T-helper 22 cell (primary cell): ENCODE results near the gene MYOD1.

Source experiments
- DNase-seq: peaks from one replicate; pipeline ENCODE4 v3.0.0-alpha.2; 2020; ENCODE audit warnings: low read depth

The MYOD1 gene

DNA sequence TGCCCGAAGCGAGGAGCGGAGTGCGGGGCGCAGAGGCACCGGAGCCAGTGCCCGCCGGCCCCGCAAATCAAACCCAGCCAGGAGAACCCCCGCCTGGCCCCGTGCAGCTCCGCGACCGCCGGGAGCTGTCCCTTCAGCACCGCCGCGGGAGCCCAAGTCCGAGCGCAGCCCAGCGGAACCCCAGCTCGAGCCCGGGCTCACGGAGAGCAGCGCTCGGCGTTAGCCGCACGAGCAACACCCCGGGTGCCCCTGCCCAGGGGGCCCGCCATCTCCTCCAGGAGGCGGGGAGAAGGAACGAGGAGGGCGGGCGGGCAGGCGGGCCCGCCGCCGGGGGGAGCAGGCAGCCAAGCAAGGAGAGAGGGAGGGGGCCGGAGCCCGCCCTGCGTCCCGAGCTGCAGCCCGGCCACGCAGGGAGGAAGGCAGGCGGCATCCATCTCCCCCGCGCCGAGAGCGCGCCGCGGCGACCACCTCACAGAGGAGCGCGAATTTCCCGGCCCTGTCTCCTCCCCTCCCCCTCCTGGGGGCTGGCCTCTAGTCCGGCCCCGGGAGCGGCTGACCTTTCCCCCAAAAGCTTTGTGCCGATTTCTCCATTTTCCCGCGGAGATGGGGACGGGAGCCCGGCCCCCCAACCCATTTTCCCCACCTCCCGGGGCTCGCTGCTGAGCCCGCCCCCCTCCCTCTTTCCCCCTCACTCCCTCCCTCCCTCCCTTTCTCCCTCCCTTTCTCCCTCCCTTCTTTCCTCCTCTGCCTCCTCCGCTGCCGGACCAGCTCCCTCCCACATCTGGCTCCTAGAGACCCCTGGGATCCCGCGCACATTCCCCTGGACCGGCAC, 15.8 kb downstream of the MYOD1 start:
- no peak for DNase-seq

DNA sequence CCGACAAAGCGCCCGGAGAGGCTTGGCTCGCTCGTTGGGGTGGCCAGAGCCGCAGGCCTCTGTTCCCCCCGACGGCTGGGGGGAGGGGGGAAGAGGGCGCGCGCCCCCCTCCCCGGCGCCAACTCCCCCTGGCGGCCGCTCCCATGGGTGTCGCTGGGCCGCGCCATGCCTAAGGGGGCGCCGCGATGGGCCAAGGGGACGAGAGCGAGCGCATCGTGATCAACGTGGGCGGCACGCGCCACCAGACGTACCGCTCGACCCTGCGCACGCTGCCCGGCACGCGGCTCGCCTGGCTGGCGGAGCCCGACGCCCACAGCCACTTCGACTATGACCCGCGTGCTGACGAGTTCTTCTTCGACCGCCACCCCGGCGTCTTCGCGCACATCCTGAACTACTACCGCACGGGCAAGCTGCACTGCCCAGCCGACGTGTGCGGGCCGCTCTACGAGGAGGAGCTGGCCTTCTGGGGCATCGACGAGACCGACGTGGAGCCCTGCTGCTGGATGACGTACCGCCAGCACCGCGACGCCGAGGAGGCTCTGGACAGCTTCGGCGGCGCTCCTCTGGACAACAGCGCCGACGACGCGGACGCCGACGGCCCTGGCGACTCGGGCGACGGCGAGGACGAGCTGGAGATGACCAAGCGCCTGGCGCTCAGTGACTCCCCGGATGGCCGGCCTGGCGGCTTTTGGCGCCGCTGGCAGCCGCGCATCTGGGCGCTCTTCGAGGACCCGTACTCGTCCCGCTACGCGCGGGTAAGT, 16.6 kb downstream of the MYOD1 start:
- DNase-seq, result no peak

DNA sequence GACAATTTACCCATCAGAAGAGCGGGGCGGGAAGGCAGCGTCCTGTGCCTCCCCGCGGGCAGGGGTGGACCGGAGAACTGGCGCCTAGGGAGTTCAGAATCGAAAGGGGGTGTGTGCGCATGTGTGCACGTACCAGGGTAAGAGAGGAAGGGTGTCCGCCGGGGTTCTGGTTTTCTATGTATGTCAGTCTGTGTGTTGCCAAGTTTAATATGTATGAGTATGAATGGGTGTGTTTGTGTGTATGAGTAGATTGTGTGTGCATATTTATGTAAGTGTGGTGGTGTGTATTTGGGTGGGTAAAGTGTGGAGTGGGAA, 17.2 kb downstream of the MYOD1 start:
- no peak for DNase-seq

DNA sequence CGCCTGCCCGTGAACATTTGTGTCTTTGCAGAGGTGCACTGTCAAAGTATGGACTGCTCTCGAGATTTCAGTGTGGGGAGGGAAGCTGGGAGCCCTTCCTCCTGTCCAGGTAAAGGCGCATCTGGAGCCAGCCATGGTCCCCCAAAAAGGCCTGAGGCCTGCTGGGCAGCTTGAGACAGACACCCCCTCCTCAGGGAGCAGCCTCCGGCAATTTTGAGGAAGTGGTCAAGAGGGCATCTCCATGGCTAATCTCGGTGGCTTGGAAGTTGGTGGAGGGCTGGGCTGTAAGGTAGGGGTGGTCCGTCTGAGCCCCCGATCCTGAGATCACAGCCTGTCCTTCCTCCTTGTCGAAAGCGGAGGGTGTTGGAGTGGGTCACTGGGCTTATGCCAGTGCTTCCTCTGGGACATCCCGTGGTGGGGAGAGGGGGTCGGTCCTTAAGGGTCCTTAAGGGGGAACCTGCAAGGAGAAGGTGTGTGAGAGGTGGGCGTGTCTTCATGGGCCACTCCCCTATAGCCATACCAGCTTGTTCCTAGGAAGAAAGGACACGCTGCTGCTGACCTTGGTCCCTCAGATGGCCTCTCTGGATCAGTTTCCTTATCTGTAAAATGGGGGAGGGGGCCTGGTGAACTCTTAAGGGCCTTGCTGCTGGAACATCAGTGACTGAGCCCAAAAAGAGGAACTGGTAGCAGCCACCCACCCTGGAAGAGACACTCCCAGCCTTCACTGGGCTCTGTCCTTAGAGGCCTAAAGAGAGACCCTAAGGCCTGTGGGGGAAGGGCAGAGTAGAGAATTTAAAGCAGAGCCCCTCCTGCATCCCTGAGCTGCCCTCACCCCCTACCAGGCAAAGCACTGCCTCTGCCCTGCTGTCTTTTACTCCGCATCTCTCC, 17.8 kb downstream of the MYOD1 start:
- no peak for DNase-seq

DNA sequence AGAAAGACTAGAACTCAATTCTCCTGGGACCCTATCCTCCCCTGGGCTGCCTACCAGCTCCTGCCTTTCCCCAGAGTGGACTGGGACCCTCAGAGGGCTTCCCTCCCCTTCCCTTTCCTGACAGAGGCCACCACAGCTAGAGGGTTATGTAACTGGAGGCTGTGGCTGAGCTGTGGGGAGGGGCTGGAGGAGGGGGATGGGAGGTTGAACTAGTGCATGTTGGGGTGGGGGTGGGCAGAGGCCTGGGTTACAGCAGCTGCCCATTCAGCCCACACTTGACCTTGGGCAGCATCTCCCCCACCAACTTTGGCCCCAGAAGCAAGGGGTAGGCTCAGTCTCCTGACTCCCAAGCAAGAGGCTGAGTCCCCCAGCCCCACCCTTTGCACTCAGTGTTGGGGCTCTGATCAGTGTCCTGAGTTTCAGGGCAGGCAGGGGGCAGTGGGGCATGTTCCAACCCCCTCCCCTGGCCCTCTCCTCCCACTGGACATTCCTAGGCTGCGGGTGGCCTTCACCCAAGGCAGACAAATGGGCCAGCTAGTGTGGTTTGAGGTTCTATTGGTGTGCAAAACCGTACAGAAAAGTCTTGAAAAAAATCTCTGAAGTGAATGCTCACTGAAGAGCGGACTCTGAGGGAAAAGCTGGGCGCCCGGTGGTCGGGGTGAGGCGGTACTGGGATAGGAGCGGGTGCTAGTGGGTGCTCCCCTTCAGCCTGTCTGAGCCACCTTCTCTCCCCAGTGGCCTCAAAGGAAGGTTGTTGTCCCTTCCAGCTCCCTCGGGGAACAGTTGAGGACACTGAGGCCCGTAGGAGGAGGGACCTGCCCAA, 19.0 kb downstream of the MYOD1 start:
- no peak for DNase-seq

DNA sequence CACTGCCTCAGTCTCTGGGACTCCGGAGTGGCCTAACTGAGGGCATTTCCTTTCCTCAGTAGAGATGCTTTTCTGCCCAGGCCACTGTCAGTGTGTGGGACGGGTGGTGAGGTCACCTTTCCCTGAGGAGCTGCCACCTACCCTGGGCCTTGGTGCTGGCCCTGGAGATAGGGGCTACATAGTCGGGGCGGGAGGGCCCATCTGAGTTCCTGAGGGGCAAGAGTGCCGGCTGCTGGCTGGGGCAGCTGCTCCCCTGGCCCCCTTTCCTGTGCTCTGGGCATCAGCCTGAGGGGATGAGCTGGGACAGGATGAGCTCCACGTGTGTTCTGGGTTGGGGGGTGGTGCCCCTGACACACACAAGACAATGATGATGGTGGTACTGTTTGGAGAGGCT, 20.6 kb downstream of the MYOD1 start:
- DNase-seq, result no peak

DNA sequence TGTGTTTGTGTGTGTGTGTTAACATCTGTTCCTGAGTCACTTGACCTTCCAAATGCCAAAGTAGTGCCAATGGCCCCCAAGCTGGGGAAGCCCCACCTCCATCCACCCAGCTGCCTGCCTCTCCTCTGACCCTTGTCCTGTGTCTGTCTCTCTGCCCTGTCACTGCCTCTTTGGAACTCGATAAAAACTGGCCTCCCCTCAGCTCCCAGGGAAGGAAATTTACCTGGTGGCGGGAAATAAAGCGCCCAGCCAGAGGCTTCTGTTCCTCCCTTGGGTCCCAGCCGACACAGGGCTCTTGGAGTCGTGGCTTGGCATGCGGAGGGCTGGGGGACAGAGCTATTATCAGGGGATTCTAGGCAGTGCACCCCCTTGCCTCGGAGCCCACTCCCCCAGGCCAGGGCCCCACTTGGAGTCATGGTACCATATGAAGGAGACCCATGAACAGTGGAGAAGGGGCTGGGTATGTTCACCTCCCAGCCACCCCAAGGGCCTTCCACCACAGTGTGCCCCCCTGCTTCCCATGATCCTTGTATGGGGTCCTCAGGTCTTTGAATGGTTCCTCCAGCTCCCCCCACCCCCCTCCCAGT, 21.4 kb downstream of the MYOD1 start:
- no peak for DNase-seq

DNA sequence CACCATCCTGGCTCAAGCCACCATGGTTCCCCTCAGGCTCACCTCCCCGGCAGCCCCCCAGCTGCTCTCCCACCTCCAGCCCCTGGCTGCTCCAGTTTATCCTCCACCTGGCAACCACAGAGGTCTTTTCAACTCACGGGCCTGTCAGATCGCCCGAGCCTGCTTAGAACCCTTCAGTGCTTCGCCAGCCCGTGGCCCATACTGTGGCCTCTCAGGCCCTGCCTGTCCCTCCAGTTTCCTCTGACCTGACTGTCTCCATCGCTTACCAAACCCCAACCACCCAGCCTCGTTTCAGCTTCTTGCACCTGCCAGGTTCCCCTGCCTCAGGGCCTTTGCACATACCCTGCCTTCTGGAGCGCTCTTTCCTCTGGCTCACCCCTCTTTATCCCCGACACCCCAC, 22.1 kb downstream of the MYOD1 start:
- DNase-seq, result no peak

DNA sequence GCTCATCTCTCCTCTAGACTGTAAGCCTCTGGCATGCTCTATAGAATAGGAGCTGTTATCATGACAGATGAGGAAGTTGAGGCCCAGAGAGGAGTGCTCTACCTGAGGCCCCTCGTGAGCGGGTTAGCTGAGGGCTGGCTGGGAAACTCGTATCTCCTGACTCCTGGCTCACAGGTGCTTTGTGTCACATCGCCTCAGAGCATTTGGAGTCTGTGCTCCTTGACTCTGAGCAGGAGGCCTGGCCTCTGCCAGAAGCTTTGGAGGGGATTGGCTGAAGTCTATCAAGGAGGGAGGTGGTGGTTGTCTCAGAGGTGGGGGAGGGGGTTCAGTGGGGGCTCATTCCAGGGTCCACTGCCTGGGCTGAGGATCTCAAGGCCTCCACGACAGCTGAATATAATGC, 22.6 kb downstream of the MYOD1 start:
- no peak for DNase-seq

DNA sequence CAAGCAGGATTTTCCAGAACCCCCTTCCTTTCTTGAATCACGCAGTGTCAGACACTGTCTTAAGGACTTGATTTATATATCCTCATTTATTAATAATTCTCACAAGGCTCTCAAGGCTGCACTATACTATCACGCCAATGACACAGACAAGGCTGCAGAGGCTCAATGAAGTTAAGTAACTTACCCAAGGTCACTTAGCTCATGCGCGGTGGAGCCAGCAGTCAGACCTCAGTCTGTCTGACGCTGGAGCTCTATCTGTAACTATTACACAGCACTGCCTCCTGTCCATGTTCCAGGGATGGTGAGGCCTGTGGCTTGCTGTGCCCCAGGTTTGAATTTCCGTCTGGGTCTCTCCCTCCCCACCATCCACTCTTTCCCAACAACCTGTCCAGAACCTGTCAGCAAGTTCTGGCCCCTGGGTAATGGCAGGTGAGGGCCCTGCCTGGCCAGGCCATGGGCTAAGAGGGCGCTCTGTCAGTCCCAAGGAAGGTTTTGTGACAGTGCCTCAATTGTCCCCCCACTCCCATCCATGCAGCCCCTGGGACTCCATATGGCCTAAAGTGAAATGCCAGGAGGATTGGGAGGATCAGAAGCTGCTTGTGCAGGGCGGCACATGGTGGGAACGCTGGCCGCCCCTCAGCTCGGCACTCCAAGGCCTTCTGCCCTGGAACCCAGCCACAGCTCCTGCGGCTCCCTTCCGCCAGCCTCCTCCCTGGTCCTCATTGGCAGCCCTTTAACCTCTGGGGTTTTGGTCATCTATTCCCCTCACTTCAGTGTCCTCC, 23.8 kb downstream of the MYOD1 start:
- no peak for DNase-seq

DNA sequence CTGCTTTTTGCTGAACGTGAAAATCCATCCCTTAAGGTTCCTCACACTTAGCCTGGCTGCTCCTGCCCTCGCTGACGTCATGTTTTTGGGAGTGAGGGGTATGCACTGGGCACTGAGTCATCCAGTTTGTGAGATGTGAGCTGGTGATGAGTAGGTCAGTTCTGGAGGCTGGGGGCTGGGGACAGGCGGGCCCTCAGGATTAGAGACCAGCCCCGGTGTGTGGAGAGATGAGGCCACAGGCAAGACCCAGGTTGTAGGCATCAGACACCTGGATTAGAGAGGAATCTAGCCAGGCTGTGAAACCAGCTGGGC, 24.4 kb downstream of the MYOD1 start:
- DNase-seq, result no peak

DNA sequence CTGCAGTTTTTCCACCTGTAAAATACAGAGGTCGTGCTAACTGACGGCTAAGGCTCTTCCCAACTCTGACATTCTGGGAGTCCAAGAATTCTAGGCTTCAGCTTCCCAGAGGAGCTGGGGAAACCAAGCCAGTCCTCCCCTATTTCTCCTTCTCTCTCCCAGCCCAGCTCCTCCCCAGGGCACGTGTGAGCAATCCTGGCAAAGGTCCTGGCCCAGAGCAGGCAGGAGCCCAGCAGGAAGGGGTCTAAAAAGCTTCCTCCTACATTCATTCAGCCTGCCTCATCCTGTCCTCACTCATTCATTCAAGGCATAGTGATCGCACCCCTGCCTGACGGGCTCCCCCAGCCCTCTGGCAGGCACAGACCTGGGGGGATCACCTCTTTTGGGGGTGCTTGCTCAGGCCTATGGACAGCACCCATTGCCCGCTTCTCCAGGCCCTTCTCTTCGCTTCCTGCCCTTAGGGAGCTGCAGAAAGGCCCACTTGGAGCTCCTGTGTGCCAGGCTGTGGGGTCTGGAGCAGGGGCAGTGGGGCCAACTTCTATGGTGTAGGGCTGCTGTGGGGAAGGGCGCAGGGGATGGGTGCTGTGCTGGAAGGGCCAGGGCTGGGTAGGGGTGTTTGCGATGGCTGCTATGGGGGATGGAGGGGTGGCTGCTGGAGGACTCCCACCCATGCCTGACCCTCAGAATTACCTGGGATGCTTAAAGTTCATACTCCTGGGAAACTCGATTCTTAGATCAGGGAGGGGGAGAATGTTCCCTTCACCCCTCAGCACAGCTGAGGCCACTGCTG, 25.0 kb downstream of the MYOD1 start:
- DNase-seq, result no peak

DNA sequence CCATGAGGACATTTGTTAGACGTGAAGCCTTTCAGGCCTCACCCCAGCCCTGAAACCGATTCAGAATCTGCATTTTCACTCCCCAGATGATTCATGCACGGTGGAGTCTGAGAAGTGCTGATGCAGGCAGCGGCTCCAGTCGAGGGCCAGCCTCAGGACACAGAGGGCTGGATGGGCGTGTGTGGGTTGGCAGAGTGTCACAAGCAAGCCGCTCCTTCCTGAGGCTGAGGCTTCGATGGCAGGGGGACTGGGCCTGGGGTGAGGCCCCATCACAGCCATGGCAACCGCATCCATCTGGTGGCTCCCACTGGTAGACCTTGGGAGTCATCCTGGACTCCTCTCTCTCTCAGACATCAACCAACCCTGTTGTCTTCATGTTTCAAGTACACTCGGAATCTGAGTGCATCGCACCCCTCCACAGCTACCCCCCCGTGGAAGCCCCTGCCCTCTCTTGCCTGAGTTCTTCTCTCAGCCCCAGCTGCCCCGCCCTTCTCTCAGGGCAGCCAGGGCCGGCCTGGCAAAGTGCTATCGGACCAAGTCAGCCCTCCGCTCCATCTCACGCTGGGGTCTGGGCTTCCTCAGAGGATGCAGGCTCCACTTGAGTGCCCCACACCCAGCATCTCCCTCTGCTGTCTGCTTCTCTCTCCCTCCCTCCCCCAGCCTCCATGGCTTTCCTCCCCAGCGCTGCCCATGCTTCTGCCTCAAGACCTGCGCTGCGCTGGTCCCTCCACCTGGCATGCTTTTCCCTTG, 25.8 kb downstream of the MYOD1 start:
- no peak for DNase-seq

DNA sequence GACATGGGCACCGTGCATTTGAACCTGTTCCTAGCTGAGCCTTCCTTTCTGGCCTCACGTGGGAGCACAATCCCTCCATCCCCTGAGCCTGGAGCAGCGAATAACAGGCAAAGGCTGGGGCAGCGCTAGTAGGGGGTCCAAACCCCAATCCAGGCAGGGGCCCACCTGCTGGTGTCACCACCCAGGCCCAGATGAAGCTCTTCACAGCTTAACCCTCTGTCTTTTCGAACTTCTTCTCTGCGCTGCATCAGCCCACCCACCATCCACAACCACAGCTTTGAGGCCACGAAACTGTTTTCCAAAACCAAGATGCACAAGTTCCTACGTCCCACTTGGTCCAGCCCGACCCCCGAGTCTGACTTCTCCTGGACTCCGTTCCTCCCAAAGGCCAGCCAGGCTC, 26.7 kb downstream of the MYOD1 start:
- DNase-seq, result no peak

DNA sequence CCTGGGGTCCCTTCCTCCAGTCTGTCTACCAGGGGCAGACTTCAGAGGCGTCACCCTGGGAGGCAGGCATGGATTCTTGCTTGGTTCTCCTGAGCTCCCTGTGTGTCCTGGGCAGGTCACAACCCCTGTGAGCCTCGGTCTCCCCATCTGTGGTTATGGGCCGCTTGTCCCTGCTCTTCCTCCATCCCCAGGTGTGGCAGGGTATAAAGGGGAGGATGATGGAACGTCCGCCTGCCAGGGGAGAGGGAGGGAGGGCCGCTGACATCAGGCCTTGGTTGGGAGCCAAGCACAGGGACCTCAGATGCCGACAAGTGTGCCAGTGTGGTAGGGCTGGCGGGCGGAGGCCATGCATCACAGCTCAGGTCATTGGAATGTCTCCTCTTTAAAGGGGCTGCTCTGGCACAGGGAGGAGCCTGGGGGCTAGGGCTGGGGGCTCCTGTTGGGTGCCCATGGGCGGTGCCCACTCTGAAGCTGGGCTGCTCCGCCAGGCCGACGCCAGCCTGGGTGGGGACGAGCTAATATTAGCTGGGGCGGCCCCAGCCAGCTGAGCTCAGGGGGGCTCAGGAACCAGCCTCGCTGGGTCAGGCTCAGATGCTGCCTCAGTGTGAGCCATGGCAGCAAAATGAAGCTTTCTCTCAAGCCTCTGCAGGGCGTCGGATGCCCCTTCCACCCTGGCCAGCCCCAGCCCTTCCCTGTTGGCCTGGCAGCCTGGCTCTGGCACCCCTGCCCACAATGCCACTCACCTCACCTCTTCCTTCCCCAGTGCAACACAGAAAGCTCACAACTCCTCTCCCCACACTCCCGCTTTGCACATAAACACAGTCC, 28.0 kb downstream of the MYOD1 start:
- no peak for DNase-seq

DNA sequence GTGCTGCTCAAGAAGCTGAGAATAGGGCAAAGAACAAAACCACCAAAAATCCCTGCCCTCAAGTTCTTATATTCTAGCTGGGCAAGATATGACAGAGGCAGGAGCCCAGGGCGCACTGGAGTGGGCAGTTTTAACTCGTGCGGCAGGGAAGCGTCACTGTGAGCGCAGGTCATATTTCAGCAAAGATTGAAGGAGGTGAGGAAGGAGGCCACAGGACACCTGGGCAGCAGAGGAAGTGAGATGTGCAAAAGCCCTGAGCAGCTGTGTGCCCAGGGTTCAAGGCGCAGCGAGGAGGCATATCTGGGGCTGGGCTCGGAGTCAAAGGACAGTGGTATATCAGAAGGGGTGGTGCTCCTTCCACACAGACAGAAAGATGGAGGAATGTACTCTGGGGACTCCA, 28.7 kb downstream of the MYOD1 start:
- no peak for DNase-seq

DNA sequence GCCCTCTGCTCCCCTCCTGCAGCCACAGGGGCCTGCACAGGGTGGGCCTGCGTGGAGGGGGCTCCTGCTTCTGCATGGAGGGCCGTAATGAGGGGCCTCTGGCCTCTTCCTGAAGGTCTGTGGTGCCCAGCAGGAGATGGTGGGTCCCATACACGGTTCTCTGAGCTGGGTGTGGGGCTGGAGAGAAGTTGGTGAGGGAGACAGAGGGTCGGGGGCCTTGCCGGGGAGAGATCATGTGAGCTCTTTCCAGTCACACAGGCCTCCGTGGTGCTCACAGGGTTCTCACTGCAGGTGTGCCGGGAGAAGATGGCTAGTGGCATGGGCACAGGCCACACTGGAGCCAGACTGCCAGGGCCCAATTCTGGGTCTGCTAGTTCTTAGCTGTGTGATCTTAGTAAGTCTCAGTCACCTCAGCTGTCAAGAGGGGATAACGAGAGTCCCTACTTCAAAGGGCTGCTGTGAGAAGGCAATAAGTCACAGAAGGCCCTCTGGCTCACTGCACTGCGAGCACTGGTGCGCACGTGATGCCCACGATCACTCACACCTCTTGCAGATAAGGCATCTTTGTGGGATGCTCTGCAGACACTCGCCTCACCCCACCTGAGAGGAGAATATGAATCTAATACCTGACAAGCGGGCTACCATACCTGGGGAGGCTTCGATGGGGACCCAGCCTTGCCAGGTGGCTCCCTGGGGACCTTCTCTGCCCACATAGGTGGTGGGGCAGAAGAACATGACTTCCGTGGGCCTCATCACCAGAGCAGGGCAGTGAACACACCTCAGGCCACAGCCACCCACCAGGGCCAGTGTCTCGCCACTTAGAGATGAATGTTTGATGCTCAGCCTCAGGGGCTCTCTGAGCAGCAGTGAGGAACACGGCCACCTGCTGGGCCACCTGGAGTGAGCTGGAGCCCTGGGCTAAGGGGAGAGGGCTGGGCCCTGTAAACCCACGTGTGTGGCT, 29.7 kb downstream of the MYOD1 start:
- no peak for DNase-seq
